CD4-positive, alpha-beta T cell (primary cell): ENCODE data around the gene CACNA1D. TPM values are rescaled to one million over a fixed set of nuclear protein-coding genes. Genes with fewer than 3 reads are reported as not detected.

Source experiments
- ATAC-seq: fragments of 200-7000 bp; cut with Tn5 transposase; one replicate; pipeline ENCODE4 v1.10.0; 2022; ENCODE audit warnings: mild to moderate bottlenecking; ENCODE audit not compliant: poor library complexity
- CTCF ChIA-PET: fragments of 350-600 bp; sonication (Branson Sonifier 250); formaldehyde crosslinking; loops from one replicate; lab custom pipeline; 2021; ENCODE audit warnings: antibody characterized with exemption, inconsistent platforms; lab: Charles Lee
- POLR2A ChIA-PET: fragments of 350-600 bp; sonication (Branson Sonifier 250); formaldehyde crosslinking; loops from one replicate; lab custom pipeline; 2021; ENCODE audit warnings: antibody characterized with exemption, inconsistent platforms; lab: Charles Lee
- DNase-seq, 14 experiments: peaks; one replicate each; pipeline ENCODE4 v3.0.0-alpha.2; 2013 to 2020; ENCODE audit warnings: mixed read lengths in 2 of 14
- H3K27ac ChIP-seq, 2 donors: one replicate each; pipeline versions ENCODE4 v1.5.1 to v1.7.0; 2013; ENCODE audit warnings: low read length in 2 of 2, low read depth in 1 of 2, mild to moderate bottlenecking in 1 of 2
- H3K27me3 ChIP-seq, 2 experiments: 1 replicate in 1 of 2; 2 replicates in 1 of 2; pipeline versions ENCODE4 v1.6.1 to v1.7.0; 2013; ENCODE audit warnings: low read length in 2 of 2, control low read depth in 1 of 2, mild to moderate bottlenecking in 1 of 2, moderate library complexity in 1 of 2; ENCODE audit not compliant: insufficient read depth in 2 of 2, control insufficient read depth in 1 of 2
- H3K36me3 ChIP-seq: one replicate; pipeline ENCODE4 v1.6.1; 2013; ENCODE audit warnings: low read length, control low read depth; ENCODE audit not compliant: insufficient read depth
- H3K4me1 ChIP-seq: one replicate; pipeline ENCODE4 v1.6.1; 2013; ENCODE audit warnings: low read length, control low read depth; ENCODE audit not compliant: insufficient read depth
- H3K4me3 ChIP-seq: one replicate; pipeline ENCODE4 v1.5.1; 2013; ENCODE audit warnings: mild to moderate bottlenecking, low read length, moderate library complexity
- H3K9me3 ChIP-seq, 2 experiments: 1 replicate in 1 of 2; 2 replicates in 1 of 2; pipeline versions ENCODE4 v1.6.1 to v1.7.0; 2013; ENCODE audit warnings: low read length in 2 of 2, mild to moderate bottlenecking in 2 of 2, control low read depth in 1 of 2, moderate library complexity in 1 of 2; ENCODE audit not compliant: control insufficient read depth in 1 of 2, insufficient read depth in 1 of 2
- H3K27ac Mint-ChIP-seq: one replicate; pipeline ENCODE4 v1.8.0; 2020; ENCODE audit warnings: mixed read lengths
- H3K27me3 Mint-ChIP-seq: one replicate; pipeline ENCODE4 v1.8.0; 2021; ENCODE audit warnings: mixed read lengths
- H3K36me3 Mint-ChIP-seq: one replicate; pipeline ENCODE4 v1.8.0; 2021; ENCODE audit warnings: low read depth, mixed read lengths
- H3K4me1 Mint-ChIP-seq: one replicate; pipeline ENCODE4 v1.8.0; 2021; ENCODE audit warnings: low read depth, mixed read lengths
- H3K4me3 Mint-ChIP-seq: one replicate; pipeline ENCODE4 v1.8.0; 2020; ENCODE audit warnings: mild to moderate bottlenecking, mixed read lengths
- H3K9me3 Mint-ChIP-seq: one replicate; pipeline ENCODE4 v1.8.0; 2020; ENCODE audit warnings: mixed read lengths
- CTCF ChIP-seq: fragments of 200-600 bp; IDR thresholded peaks from one replicate; pipeline ENCODE4 v1.8.0; 2022; ENCODE audit warnings: antibody characterized with exemption, mild to moderate bottlenecking
- intact Hi-C, 2 experiments: fragments of 100-400 bp; cut with DNase I in 1 of 2; cut with micrococcal nuclease in 1 of 2; formaldehyde crosslinking; loops; one replicate each; pipeline versions ENCODE4 v1.15.1 to v1.9.0; 2023 to 2025; cut with DNase I, micrococcal nuclease
- total RNA-seq, 174 experiments: library from RNA in 2 of 174; stranded (reverse) in 2 of 174; gene quantifications; one replicate each; pipeline ENCODE4 v1.2.3 and lab custom pipeline; 2021 to 2026

The CACNA1D gene
- total RNA-seq, 2 experiments from 2014 or later = not detected

- CTCF ChIA-PET = no interaction called here
These were observed 293.6 kb downstream of the CACNA1D start for GRCh38 chr3:53788038-53788437.

GRCh38 chr3:53789459-53789858 lies 295.0 kb downstream of the CACNA1D start:
- Mint-ChIP-seq H3K4me3 (no peak overlapping the region), H3K4me1 (no peaks in the 10 kb centered on the region), H3K36me3 (no peaks in the 10 kb centered on the region), H3K9me3 (no peaks in the 10 kb centered on the region), H3K27ac (no peak overlapping the region), H3K27me3 (peaks cover 10% of the 10 kb centered on the region)
- TF ChIP-seq CTCF = no peak
- intact Hi-C loops = no loop called here
- POLR2A ChIA-PET = no interaction called here
- no peak for DNase-seq
- no peaks in the 10 kb centered on the region for H3K4me1 ChIP-seq
- H3K4me3 ChIP-seq = no peak overlapping the region
- no peak overlapping the region for H3K27ac ChIP-seq
- no peaks in the 10 kb centered on the region for H3K36me3 ChIP-seq
- CTCF ChIA-PET = no interaction called here
- no peak for ATAC-seq
- H3K27me3 ChIP-seq = no peaks in the 10 kb centered on the region
- H3K9me3 ChIP-seq = no peaks in the 10 kb centered on the region

More at GRCh38 chr3:53788038-53788437, 293.6 kb downstream of the CACNA1D start:
- H3K27me3 Mint-ChIP-seq = peaks cover 5% of the 10 kb centered on the region
- no peak for ATAC-seq
- intact Hi-C loops = no loop called here
- H3K4me3 ChIP-seq = no peak overlapping the region
- TF ChIP-seq CTCF = no peak
- no peaks in the 10 kb centered on the region for H3K36me3 ChIP-seq
- no peaks in the 10 kb centered on the region for H3K27me3 ChIP-seq
- POLR2A ChIA-PET = no interaction called here
- H3K4me3 Mint-ChIP-seq = no peak overlapping the region
- no peaks in the 10 kb centered on the region for H3K4me1 ChIP-seq
- no peaks in the 10 kb centered on the region for H3K36me3 Mint-ChIP-seq
- H3K9me3 ChIP-seq = no peaks in the 10 kb centered on the region
- no peaks in the 10 kb centered on the region for H3K4me1 Mint-ChIP-seq
- no peak overlapping the region for H3K27ac ChIP-seq
- H3K27ac Mint-ChIP-seq = no peak overlapping the region
- DNase-seq = no peak
- no peaks in the 10 kb centered on the region for H3K9me3 Mint-ChIP-seq

- CTCF ChIA-PET = no interaction called here
- intact Hi-C loops = no loop called here
- H3K4me3 ChIP-seq = no peak overlapping the region
- no peaks in the 10 kb centered on the region for H3K9me3 ChIP-seq
- no peaks in the 10 kb centered on the region for H3K9me3 Mint-ChIP-seq
- no peaks in the 10 kb centered on the region for H3K36me3 ChIP-seq
- no peaks in the 10 kb centered on the region for H3K27me3 ChIP-seq
- POLR2A ChIA-PET = no interaction called here
- no peak for TF ChIP-seq CTCF
- no peaks in the 10 kb centered on the region for H3K36me3 Mint-ChIP-seq
- no peak overlapping the region for H3K4me3 Mint-ChIP-seq
- no peak for DNase-seq
- no peak overlapping the region for H3K27ac ChIP-seq
- no peaks in the 10 kb centered on the region for H3K4me1 Mint-ChIP-seq
- no peak for ATAC-seq
- H3K4me1 ChIP-seq = no peaks in the 10 kb centered on the region
- H3K27ac Mint-ChIP-seq = no peak overlapping the region
- H3K27me3 Mint-ChIP-seq = peaks cover 10% of the 10 kb centered on the region
These were observed 296.1 kb downstream of the CACNA1D start for GRCh38 chr3:53790470-53790869.
